Testis (tissue), 2 donors: Measurements from ENCODE around the gene IGF1R.

ENCODE experiments used
- CTCF ChIP-seq, 3 experiments: fragments of 450-650 bp in 2 of 3; fragments of 200-600 bp in 1 of 3; sonication (generic) in 1 of 3; IDR thresholded peaks; one replicate each; pipeline ENCODE4 v1.5.1; 2016 to 2019; ENCODE audit warnings: antibody characterized with exemption in 3 of 3, mild to moderate bottlenecking in 2 of 3, moderate library complexity in 1 of 3
- POLR2A ChIP-seq: fragments of 450-650 bp; IDR thresholded peaks from one replicate; pipeline ENCODE4 v1.6.1; 2017; ENCODE audit warnings: antibody characterized with exemption, mild to moderate bottlenecking, moderate library complexity

DNA sequence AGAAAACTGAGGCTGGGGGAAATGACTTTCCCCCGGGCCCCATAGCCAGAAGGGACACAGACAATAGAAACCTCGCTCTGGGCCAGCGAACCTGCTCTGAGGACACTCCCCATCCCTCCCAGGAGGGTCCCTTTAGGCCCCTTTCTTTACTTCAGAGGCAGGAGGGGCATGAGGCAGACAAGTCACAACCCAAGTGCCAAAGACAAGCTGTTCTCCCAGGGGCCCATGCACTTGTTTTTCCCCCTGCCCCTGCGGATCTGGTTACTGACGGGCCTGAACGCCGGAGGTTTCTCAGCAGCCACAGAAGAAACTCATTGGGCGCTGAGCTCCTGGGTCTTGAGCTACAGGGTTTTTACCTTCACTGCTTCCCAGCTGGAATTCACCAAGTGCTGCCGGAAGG lies 349.4 kb downstream of the IGF1R start:
- TF ChIP-seq CTCF (IDR thresholded peaks at IDR 0.05) (no peak), POLR2A (no peak)
